ENCODE data around the gene TBC1D22A. TPM values are rescaled to one million over a fixed set of nuclear protein-coding genes. Genes with fewer than 3 reads are reported as not detected.

The TBC1D22A gene
- total RNA-seq, 1 donor from 2014 or later = 14.3 TPM

DNA sequence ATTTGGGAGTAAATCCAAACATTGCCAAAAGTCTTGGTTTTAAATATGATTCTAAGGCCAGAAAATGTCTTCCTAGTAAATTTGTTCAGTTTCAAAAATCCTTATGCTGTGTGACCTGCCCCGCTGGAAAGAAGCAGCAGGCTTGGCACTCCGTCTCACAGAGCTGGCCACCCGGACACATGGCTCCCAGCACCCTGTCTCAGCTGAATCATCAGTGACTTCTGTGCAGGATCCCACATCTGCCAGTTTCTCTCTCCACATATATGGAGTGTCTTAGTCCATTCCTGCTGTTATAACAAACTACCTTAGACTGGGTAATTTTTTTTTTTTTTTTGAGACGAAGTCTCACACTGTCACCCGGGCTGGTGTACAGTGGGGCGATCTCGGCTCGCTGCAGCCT is 356.7 kb downstream of the TBC1D22A start:
- no peak overlapping the region for H3K4me3 Mint-ChIP-seq
- no peak overlapping the region for H3K27ac Mint-ChIP-seq (ENCODE audit: unreplicated experiment)
- no peak for TF ChIP-seq CTCF (conservative IDR thresholded peaks at IDR 0.05)
- H3K9me3 Mint-ChIP-seq = no peaks in the 10 kb centered on the region
- H3K36me3 Mint-ChIP-seq (ENCODE audit: low read depth) = no peaks in the 10 kb centered on the region
- peaks cover 20% of the 10 kb centered on the region for H3K4me1 Mint-ChIP-seq
- no peak for DNase-seq (ENCODE audit: low read depth, low spot score)
- no peaks in the 10 kb centered on the region for H3K27me3 Mint-ChIP-seq (ENCODE audit: low read depth)

- Mint-ChIP-seq H3K4me3 (no peak overlapping the region), H3K36me3 (ENCODE audit: low read depth) (no peaks in the 10 kb centered on the region), H3K27ac (ENCODE audit: unreplicated experiment) (peak overlapping the region; percentile 27), H3K9me3 (no peaks in the 10 kb centered on the region), H3K27me3 (ENCODE audit: low read depth) (no peaks in the 10 kb centered on the region), H3K4me1 (peaks cover 20% of the 10 kb centered on the region)
- TF ChIP-seq CTCF (conservative IDR thresholded peaks at IDR 0.05) = no peak
- DNase-seq (ENCODE audit: low read depth, low spot score) = no peak
These were observed 357.9 kb downstream of the TBC1D22A start for GRCh38 chr22:47120399-47120798.

DNA sequence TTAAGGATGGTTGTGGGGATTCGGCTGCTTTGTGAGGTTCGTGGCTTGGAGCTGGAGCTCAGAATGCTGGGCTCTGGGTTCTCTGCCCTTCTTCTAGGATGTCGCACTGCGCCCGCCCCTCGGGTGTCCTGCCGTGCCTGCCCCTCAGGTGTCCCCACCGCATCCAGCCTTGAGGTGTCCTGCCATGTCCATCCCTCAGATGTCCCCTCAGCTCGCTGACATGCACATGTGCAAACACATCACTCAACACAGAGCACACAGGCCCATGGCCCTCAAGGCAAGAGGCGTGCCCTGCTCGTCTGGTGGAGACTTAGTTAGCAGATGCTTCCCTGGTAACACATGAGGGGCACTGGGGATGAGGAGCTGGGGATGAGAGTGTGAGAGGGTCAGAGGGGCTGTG is 359.3 kb downstream of the TBC1D22A start:
- TF ChIP-seq CTCF (conservative IDR thresholded peaks at IDR 0.05) = no peak
- Mint-ChIP-seq H3K4me1 (peaks cover 21% of the 10 kb centered on the region), H3K4me3 (no peak overlapping the region), H3K27me3 (ENCODE audit: low read depth) (no peaks in the 10 kb centered on the region), H3K36me3 (ENCODE audit: low read depth) (no peaks in the 10 kb centered on the region), H3K9me3 (no peaks in the 10 kb centered on the region), H3K27ac (ENCODE audit: unreplicated experiment) (no peak overlapping the region)
- DNase-seq (ENCODE audit: low read depth, low spot score) = no peak

- Mint-ChIP-seq H3K4me3 (no peak overlapping the region), H3K27ac (ENCODE audit: unreplicated experiment) (no peak overlapping the region), H3K36me3 (ENCODE audit: low read depth) (no peaks in the 10 kb centered on the region), H3K4me1 (peaks cover 21% of the 10 kb centered on the region), H3K9me3 (no peaks in the 10 kb centered on the region), H3K27me3 (ENCODE audit: low read depth) (no peaks in the 10 kb centered on the region)
- DNase-seq (ENCODE audit: low read depth, low spot score) = no peak
- TF ChIP-seq CTCF (conservative IDR thresholded peaks at IDR 0.05) = no peak
These were observed 360.1 kb downstream of the TBC1D22A start for GRCh38 chr22:47122441-47123000.

- no peak for TF ChIP-seq CTCF (conservative IDR thresholded peaks at IDR 0.05)
- Mint-ChIP-seq H3K4me3 (no peak overlapping the region), H3K4me1 (peaks cover 21% of the 10 kb centered on the region), H3K9me3 (no peaks in the 10 kb centered on the region), H3K27me3 (ENCODE audit: low read depth) (no peaks in the 10 kb centered on the region), H3K27ac (ENCODE audit: unreplicated experiment) (peak overlapping the region; percentile 88), H3K36me3 (ENCODE audit: low read depth) (no peaks in the 10 kb centered on the region)
- DNase-seq (ENCODE audit: low read depth, low spot score) = no peak
These were observed 360.8 kb downstream of the TBC1D22A start for GRCh38 chr22:47123006-47123826.

Measured in neural crest cell (in vitro differentiated cells).